ENCODE data around the gene SEC16A.

DNA sequence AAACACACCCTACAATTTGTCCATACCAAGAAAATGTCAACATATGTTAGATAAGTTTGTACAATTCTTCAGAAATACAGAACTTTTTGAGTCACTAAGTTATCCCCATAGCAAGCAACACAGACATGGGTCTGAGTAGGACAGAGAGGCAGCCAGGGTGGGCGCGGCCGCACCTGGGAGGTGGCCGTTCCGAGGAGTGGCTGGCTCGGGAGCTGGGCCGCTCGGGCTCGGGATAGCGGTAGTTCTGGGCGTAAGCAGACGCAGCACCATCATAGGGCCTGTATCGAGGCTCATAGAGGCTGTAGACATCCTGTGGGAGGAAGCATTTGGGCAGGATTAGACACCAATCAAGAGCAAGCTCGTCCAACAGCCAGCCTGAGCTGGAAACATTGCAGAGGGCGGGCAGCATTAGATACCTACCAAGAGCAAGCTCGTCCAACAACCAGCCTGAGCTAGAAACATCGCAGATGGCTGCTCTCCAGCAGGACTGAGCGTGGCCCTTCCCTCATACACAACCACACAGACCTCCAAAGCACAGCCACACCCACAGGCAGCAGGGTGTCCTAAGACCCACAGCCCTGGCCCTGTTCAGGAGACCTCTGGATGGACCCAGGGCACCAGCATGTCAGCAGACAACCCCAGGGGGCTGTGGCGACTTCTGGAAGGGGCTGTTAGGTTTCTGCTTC, 10.9 kb downstream of the SEC16A start:
- TF ChIP-seq, protein P1, sequence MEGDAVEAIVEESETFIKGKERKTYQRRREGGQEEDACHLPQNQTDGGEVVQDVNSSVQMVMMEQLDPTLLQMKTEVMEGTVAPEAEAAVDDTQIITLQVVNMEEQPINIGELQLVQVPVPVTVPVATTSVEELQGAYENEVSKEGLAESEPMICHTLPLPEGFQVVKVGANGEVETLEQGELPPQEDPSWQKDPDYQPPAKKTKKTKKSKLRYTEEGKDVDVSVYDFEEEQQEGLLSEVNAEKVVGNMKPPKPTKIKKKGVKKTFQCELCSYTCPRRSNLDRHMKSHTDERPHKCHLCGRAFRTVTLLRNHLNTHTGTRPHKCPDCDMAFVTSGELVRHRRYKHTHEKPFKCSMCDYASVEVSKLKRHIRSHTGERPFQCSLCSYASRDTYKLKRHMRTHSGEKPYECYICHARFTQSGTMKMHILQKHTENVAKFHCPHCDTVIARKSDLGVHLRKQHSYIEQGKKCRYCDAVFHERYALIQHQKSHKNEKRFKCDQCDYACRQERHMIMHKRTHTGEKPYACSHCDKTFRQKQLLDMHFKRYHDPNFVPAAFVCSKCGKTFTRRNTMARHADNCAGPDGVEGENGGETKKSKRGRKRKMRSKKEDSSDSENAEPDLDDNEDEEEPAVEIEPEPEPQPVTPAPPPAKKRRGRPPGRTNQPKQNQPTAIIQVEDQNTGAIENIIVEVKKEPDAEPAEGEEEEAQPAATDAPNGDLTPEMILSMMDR (IDR thresholded peaks at IDR 0.05) = no peak
- TF ChIP-seq POLR2A (IDR thresholded peaks at IDR 0.05) = no peak

Measured in thyroid gland (tissue), 4 donors.